Fibroblast of lung (primary cell): Measurements from ENCODE around the gene RYR1.

Experiments
- CTCF ChIP-seq, 2 donors: IDR thresholded peaks in 1 of 2; conservative IDR thresholded peaks in 1 of 2; 1 replicate in 1 of 2; 2 replicates in 1 of 2; pipeline ENCODE4 v1.5.1; 2011 to 2012; ENCODE audit warnings: low read length in 2 of 2, control low read depth in 1 of 2, inconsistent platforms in 1 of 2, low read depth in 1 of 2, mild to moderate bottlenecking in 1 of 2
- EZH2 ChIP-seq: IDR thresholded peaks from 2 replicates; pipeline ENCODE4 v1.5.1; 2012; ENCODE audit warnings: low read length, control low read depth, mild to moderate bottlenecking; ENCODE audit errors: missing control alignments

DNA sequence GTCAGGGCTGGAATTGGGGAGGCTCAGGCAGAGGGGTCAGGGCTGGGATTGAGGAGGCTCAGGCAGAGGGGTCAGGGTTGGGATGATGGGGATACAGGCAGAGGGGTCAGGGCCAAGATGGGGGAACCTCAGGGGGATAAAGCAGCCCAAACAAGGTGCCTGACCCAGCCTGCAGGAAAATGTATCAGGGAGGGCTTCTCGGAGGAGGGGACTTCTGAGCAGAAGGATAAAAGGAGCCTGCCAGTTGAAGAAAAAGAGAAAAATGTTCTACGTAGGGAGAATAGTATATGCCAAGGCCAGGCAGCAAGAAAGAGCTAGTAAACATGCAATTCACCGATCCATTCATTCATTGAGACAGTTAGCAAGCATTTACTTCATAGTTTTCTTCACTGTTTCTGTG, 99.4 kb downstream of the RYR1 start:
- TF ChIP-seq CTCF (conservative IDR thresholded peaks at IDR 0.05 in 1 of 2, IDR thresholded peaks at IDR 0.05 in 1 of 2; ENCODE audit: low read depth in 1 of 2, low read length in 2 of 2) (no peak), EZH2 (no peak)
